WI38 (cell line): ENCODE results near the gene TGM3.

Source experiments
- H3K4me3 ChIP-seq: 2 replicates; pipeline ENCODE4 v1.5.1; 2011; ENCODE audit warnings: low read depth, mild to moderate bottlenecking, control low read depth, low read length
- TF ChIP-seq, protein P1 (sequence below): IDR thresholded peaks from 2 replicates; pipeline ENCODE4 v1.5.1; 2012; ENCODE audit warnings: low read depth, mild to moderate bottlenecking, control low read depth, low read length

The TGM3 gene

DNA sequence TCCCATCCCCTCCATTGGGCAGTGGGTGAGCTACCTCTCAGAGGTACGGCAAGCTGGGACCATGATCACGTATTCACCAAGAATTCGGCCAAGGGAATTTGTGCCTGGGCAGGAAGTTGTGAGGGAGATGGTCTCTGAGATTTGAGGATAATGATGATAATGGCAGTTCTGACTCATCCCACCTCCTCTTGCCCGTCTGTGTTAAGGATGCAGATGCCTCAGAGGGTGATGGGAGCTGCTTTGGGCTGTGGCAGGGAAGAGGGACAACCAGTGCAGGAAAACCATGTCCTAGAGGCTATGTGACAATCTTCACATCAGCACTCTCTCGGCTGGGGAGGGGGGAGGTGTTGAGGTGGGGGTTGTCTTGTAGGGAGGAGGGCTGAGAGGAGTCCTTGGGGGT, 89.2 kb downstream of the TGM3 start:
- TF ChIP-seq, protein P1, sequence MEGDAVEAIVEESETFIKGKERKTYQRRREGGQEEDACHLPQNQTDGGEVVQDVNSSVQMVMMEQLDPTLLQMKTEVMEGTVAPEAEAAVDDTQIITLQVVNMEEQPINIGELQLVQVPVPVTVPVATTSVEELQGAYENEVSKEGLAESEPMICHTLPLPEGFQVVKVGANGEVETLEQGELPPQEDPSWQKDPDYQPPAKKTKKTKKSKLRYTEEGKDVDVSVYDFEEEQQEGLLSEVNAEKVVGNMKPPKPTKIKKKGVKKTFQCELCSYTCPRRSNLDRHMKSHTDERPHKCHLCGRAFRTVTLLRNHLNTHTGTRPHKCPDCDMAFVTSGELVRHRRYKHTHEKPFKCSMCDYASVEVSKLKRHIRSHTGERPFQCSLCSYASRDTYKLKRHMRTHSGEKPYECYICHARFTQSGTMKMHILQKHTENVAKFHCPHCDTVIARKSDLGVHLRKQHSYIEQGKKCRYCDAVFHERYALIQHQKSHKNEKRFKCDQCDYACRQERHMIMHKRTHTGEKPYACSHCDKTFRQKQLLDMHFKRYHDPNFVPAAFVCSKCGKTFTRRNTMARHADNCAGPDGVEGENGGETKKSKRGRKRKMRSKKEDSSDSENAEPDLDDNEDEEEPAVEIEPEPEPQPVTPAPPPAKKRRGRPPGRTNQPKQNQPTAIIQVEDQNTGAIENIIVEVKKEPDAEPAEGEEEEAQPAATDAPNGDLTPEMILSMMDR: no peak
- no peak overlapping the region for H3K4me3 ChIP-seq

DNA sequence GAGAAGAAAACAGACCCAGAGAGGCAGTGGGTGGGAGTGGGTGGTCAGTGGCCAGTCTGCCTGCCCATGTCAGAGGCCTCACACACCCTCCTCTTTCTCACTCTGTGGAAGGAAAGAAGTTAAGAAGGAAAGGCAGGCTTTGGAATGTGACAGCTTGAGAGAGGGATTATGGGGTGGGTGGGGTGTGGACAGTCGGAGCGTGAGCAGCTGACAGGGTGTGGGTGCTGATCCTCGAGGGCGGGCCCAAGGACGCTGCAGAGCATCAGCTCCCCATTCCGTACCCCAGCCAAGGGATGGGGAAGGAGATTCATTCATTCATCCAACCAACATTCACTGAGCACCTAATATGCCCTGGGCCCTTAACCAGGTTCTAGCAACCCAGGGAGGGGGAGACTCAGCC, 89.7 kb downstream of the TGM3 start:
- no peak overlapping the region for H3K4me3 ChIP-seq
- TF ChIP-seq, protein P1: no peak

DNA sequence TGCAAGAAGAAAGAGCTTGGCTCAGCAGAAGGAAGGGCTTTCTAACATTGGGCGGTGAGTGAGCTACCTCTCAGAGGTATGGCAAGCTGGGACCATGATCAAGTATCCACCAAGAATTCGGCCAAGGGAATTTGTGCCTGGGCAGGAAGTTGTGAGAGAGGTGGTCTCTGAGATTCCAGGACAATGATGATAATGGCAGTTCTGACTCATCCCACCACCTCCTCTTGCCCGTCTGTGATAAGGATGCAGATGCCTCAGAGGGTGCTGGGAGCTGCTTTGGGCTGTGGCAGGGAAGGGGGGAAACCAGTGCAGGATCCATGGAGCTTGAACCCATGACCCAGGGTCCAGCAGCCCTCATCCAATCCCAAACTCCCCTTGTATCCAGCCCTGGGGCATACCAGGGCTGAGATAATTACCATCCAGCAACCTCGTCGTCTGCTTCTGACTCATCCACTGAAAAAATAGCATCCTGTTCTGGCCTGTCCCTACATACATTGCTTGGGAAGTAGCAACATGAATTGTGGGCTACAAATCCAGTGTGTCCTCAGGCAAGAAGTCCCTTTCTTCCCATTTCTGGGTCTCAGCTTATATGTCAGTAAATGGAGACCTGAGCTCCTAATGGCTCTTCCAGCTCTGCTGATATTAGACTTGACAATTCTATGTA, 90.8 kb downstream of the TGM3 start:
- H3K4me3 ChIP-seq: no peak overlapping the region
- TF ChIP-seq, protein P1: no peak

DNA sequence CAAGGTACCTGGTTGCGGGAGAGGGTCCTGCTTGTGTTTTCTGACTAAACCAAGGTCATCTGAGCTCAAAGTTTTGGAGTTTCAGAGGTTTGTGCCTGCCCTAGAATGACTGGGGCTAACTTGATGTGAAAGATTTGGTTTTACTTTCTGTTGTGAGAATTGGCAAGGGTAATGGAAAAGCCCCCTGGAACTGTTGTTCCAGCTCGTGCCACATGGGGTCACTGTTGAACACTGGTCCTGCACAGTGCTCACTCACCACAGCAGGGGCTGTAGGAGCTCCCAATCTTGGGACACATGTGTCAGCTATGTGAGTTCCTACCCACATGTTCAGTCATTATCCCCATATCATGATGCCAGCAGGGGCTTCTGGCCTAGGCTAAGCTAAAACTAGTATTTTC, 91.4 kb downstream of the TGM3 start:
- TF ChIP-seq, protein P1: peak; percentile 44
- H3K4me3 ChIP-seq: no peak overlapping the region

DNA sequence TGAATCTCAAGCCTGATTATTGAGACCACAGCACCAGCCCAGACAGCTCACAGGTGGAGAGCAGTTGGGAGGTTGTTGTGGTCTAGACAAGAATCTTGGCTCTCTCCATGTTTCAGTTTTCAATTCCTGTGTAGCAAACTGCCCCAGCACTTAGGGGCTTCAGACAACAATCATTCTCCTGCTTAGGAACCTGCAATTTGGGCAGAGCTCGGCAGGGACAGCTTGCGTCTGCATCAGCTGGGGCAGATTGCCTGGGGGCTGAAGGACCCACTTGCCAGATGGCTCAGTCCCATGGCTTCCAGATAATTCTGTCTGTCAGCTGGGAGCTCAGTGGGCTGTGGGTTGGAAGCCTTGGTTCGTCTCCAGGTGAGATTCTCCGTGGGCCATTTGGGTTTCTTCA, 91.8 kb downstream of the TGM3 start:
- TF ChIP-seq, protein P1: no peak
- H3K4me3 ChIP-seq: no peak overlapping the region
